Testis (tissue), 3 donors: ENCODE data around the gene HMHB1. TPM values are rescaled to one million over a fixed set of nuclear protein-coding genes. Genes with fewer than 3 reads are reported as not detected.

ENCODE experiments used
- DNase-seq: peaks from one replicate; pipeline ENCODE4 v3.0.0-alpha.2; 2019
- H3K27ac ChIP-seq, 2 donors: fragments of 200-600 bp; sonication (generic); one replicate each; pipeline ENCODE4 v1.5.1; 2019
- H3K27me3 ChIP-seq: fragments of 200-600 bp; sonication (generic); one replicate; pipeline ENCODE4 v1.5.1; 2019
- H3K36me3 ChIP-seq: fragments of 200-600 bp; sonication (generic); one replicate; pipeline ENCODE4 v1.5.1; 2017; ENCODE audit warnings: low read depth; ENCODE audit errors: missing control alignments
- H3K4me1 ChIP-seq: fragments of 200-600 bp; sonication (generic); one replicate; pipeline ENCODE4 v1.5.1; 2019
- H3K4me3 ChIP-seq, 2 donors: fragments of 200-600 bp; sonication (generic); one replicate each; pipeline ENCODE4 v1.5.1; 2017 to 2019
- H3K9me3 ChIP-seq: fragments of 200-600 bp; sonication (generic); one replicate; pipeline ENCODE4 v1.5.1; 2017
- POLR2A ChIP-seq: fragments of 450-650 bp; IDR thresholded peaks from one replicate; pipeline ENCODE4 v1.6.1; 2017; ENCODE audit warnings: antibody characterized with exemption, mild to moderate bottlenecking, moderate library complexity
- WGBS, 2 donors: methylation state at CpG; one replicate each; pipeline ENCODE4 v1.1.5; 2018; 5-methylcytosine and 5-hydroxymethylcytosine counted together
- intact Hi-C: fragments of 100-400 bp; cut with DNase I; formaldehyde crosslinking; loops from one replicate; pipeline ENCODE4 v1.15.1; 2023; ENCODE audit warnings: low total_unique reads
- polyA plus RNA-seq: library from polyadenylated mRNA; stranded (reverse); fragments of 350-450 nt; fragmentation: Illumina TruSeq; extraction: RNeasy Lipid Tissue Mini Kit (QIAGEN cat#74804); gene quantifications from one replicate; pipeline ENCODE4 v1.2.3, GENCODE V29; 2014; ENCODE audit warnings: low read depth, low replicate concordance; ENCODE audit not compliant: insufficient read depth
- total RNA-seq, 2 donors: library from RNA; depleted of rRNA; stranded (reverse); fragments of >200 nt; gene quantifications; one replicate each; pipeline ENCODE4 v1.2.3, GENCODE V29; 2016
- TF ChIP-seq, protein P1 (sequence below), 3 experiments: fragments of 450-650 bp in 2 of 3; fragments of 200-600 bp in 1 of 3; sonication (generic) in 1 of 3; IDR thresholded peaks; one replicate each; pipeline ENCODE4 v1.5.1; 2016 to 2019; ENCODE audit warnings: antibody characterized with exemption in 3 of 3, mild to moderate bottlenecking in 2 of 3, moderate library complexity in 1 of 3

Gene HMHB1
- total and polyA plus RNA-seq, 3 donors from 2014 or later = 2.7 TPM; not detected in 2

DNA sequence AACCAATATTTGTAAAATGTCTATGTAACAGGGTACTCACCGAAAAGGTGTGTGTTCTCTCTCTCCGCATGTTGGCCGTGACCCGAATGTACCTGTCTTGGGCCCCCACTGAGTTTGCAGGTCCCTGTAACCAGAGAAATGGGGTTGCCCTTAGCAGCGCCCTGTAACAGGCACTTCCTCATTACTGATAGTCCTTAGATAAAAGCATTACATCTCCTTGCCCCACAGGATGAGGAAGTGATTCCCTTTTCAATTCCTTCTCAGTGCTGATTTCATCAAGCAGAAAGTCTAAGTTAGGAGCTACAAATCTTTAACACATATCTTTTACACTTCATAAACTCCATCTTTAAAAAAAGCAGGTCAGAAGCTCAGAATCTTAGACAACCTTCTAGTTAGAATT lies 15.2 kb upstream of the HMHB1 start:
- no peaks in the 10 kb centered on the region for H3K36me3 ChIP-seq
- intact Hi-C loops = no loop called here
- H3K4me1 ChIP-seq = no peaks in the 10 kb centered on the region
- no peaks in the 10 kb centered on the region for H3K27me3 ChIP-seq
- H3K4me3 ChIP-seq = no peak overlapping the region
- TF ChIP-seq, protein P1, sequence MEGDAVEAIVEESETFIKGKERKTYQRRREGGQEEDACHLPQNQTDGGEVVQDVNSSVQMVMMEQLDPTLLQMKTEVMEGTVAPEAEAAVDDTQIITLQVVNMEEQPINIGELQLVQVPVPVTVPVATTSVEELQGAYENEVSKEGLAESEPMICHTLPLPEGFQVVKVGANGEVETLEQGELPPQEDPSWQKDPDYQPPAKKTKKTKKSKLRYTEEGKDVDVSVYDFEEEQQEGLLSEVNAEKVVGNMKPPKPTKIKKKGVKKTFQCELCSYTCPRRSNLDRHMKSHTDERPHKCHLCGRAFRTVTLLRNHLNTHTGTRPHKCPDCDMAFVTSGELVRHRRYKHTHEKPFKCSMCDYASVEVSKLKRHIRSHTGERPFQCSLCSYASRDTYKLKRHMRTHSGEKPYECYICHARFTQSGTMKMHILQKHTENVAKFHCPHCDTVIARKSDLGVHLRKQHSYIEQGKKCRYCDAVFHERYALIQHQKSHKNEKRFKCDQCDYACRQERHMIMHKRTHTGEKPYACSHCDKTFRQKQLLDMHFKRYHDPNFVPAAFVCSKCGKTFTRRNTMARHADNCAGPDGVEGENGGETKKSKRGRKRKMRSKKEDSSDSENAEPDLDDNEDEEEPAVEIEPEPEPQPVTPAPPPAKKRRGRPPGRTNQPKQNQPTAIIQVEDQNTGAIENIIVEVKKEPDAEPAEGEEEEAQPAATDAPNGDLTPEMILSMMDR (IDR thresholded peaks at IDR 0.05) = no peak
- TF ChIP-seq POLR2A = no peak
- DNase-seq = no peak
- no peak overlapping the region for H3K27ac ChIP-seq
- WGBS, 2 donors = 89 to 97% methylated on average over 5 of the region's 5 CpGs
- H3K9me3 ChIP-seq = no peaks in the 10 kb centered on the region

DNA sequence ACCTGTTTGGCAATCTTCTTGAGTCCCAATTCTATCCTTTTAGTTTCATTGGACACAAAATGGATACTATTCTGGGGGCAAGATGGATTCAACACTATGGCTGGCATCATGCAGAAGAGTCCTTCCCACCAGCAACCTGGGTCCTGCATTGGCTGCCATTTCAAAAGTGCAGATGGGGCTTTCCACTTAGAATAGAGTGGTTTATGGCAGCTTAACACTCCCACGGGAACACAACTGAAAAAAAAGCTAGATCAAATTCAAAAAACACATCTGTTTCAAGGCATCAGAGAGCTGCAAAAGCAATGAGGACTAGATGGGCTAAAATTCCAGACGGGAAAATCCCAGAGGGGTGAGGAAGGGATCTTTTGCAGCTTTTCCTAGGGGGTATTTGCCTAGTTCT lies 11.2 kb upstream of the HMHB1 start:
- DNase-seq = no peak
- TF ChIP-seq, protein P1 (IDR thresholded peaks at IDR 0.05) = no peak
- no peak for TF ChIP-seq POLR2A
- Histone ChIP-seq H3K27me3 (no peaks in the 10 kb centered on the region), H3K4me3 (no peak overlapping the region), H3K36me3 (no peaks in the 10 kb centered on the region), H3K27ac (no peak overlapping the region), H3K4me1 (no peaks in the 10 kb centered on the region), H3K9me3 (no peaks in the 10 kb centered on the region)
- intact Hi-C loops = no loop called here
- 61 to 65% methylated on average over 2 of the region's 2 CpGs for WGBS, 2 donors

DNA sequence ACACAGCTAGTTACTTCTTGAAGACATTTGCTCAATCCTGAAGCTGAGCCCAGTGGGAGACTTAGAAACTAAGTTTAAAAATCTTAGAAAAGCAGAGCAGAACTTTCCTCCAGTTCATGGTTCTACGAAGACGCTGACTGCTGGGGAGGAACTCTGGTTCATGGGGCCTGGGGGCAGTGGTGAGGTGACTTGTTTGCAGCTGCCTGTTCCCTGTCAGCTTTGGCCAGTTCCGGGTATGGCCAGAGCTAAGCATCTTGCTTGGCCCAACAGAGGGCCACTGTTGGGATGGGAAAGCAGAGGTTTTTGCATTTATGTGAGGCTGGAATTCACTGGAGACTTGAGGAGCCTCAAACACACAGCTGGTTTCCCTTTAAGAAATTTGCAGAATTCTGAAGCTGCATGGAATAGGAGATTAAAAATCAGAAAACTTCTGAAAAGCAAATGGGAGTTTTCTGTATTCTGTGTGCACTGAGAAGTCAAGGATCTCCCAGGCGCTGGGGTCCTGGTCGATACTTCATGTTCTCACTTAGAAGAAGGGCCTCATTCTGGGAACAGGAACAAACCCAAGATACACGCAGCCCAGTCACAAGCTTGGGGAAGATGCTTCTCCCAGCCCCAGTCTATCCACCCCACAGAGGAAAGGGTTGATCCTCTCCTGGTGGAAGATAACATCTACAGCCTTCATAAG lies 10.6 kb upstream of the HMHB1 start:
- H3K27me3 ChIP-seq = no peaks in the 10 kb centered on the region
- H3K36me3 ChIP-seq = no peaks in the 10 kb centered on the region
- no peak overlapping the region for H3K27ac ChIP-seq
- no peaks in the 10 kb centered on the region for H3K4me1 ChIP-seq
- H3K9me3 ChIP-seq = no peaks in the 10 kb centered on the region
- TF ChIP-seq, protein P1 (IDR thresholded peaks at IDR 0.05) = no peak
- TF ChIP-seq POLR2A = no peak
- H3K4me3 ChIP-seq = no peak overlapping the region
- 69 to 73% methylated on average over 6 of the region's 6 CpGs for WGBS, 2 donors
- intact Hi-C loops = no loop called here
- no peak for DNase-seq

DNA sequence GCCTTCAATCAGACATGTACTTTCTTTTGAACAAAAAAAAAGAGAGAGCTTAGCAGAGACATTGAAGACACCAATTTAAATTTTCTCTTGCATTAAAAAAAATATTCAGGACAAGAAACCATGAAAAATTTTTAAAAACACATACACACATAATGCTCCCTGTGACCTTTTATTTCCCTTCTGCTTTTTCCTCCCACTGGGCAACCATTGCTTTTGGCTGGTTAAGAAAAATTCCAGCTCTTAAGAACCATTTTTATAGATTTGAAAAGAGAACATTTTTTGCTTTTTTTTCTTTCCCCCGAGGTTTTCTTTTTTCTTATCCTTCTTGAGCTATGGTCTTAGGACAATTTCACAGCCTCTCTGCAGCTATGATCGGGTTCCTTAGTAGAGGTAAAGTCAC lies 6.1 kb upstream of the HMHB1 start:
- TF ChIP-seq, protein P1 (IDR thresholded peaks at IDR 0.05) = no peak
- TF ChIP-seq POLR2A = no peak
- Histone ChIP-seq H3K9me3 (no peaks in the 10 kb centered on the region), H3K27ac (no peak overlapping the region), H3K36me3 (no peaks in the 10 kb centered on the region), H3K4me3 (no peak overlapping the region), H3K4me1 (no peaks in the 10 kb centered on the region), H3K27me3 (no peaks in the 10 kb centered on the region)
- DNase-seq = no peak
- intact Hi-C loops = no loop called here
- 43 to 53% methylated on average over 2 of the region's 2 CpGs for WGBS, 2 donors

DNA sequence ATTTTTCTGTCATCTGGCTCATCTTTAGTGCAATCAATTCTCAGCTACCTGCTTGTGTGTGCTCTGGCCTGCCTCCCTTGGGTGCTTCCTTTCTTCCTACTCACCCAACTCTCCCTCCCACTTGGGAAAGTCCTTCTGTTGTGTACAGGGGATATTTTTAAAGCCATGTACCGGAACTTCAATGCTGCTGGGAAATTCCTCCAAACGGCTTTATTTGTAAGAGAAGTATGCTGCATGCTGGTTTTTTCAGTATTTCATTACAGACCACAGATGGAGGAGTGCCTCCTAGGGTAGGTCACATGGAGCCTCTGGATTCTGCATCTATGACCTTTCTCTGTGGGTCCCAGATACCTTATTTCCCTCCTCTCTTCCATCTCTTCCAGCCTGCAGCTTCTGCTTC lies 5.4 kb upstream of the HMHB1 start:
- TF ChIP-seq POLR2A = no peak
- TF ChIP-seq, protein P1 (IDR thresholded peaks at IDR 0.05) = no peak
- no peaks in the 10 kb centered on the region for H3K9me3 ChIP-seq
- no peaks in the 10 kb centered on the region for H3K27me3 ChIP-seq
- 28 to 34% methylated on average over 2 of the region's 2 CpGs for WGBS, 2 donors
- DNase-seq = no peak
- H3K4me1 ChIP-seq = no peaks in the 10 kb centered on the region
- intact Hi-C loops = no loop called here
- H3K27ac ChIP-seq = no peak overlapping the region
- no peaks in the 10 kb centered on the region for H3K36me3 ChIP-seq
- no peak overlapping the region for H3K4me3 ChIP-seq
